NCI-H510A treated with DMSO at 0.1 percent for 48 hours (cell line): ENCODE measurements around the gene RBM14.
A peak's percentile ranks its signal among the peaks of the same experiment; 100 is the strongest.
"Not testable (repeated sequence)": the region's sequence is repeated elsewhere in the genome, so short reads cannot be mapped to it uniquely, and the experiment has no call there.

Source experiments
- DNase-seq: peaks from one replicate; lab custom pipeline; 2025; lab: John Stamatoyannopoulos, UW

RBM14 gene

GRCh38 chr11:66616379-66617154 lies at the start of gene RBM14:
TSS of gene RBM14 (plus strand) at chr11:66616630. CDS start at chr11:66616721, 91 bp downstream.
- peak; percentile 96 for DNase-seq

- DNase-seq, result no peak
Observed at GRCh38 chr11:66567787-66568123, 48.7 kb upstream of the RBM14 start.

- DNase-seq, result peak; percentile 76
Observed at GRCh38 chr11:66568124-66568916, 48.1 kb upstream of the RBM14 start, which contains the start of gene CTSF. TSS of gene CTSF (minus strand) at chr11:66568606. CDS start at chr11:66568486, 120 bp downstream.

GRCh38 chr11:66569076-66569475 lies 47.4 kb upstream of the RBM14 start:
- DNase-seq, result no peak

- DNase-seq, result no peak
Observed at GRCh38 chr11:66570079-66570849, 46.2 kb upstream of the RBM14 start.

GRCh38 chr11:66570850-66571180 lies 45.6 kb upstream of the RBM14 start:
- no peak for DNase-seq

GRCh38 chr11:66579017-66579606 lies 37.3 kb upstream of the RBM14 start:
- DNase-seq, result peak; percentile 23

GRCh38 chr11:66580803-66581202 lies 35.6 kb upstream of the RBM14 start:
- no peak for DNase-seq

GRCh38 chr11:66581261-66581660 lies 35.2 kb upstream of the RBM14 start:
- no peak for DNase-seq

GRCh38 chr11:66582565-66583147 lies 33.8 kb upstream of the RBM14 start:
- not testable (repeated sequence) for DNase-seq

GRCh38 chr11:66585447-66585846 lies 31.0 kb upstream of the RBM14 start:
- DNase-seq, result not testable (repeated sequence)

- DNase-seq, result no peak
Observed at GRCh38 chr11:66586136-66586535, 30.3 kb upstream of the RBM14 start.

GRCh38 chr11:66589315-66589714 lies 27.1 kb upstream of the RBM14 start:
- not testable (repeated sequence) for DNase-seq

- DNase-seq, result no peak
Observed at GRCh38 chr11:66589996-66590675, 26.3 kb upstream of the RBM14 start.

- DNase-seq, result no peak
Observed at GRCh38 chr11:66591175-66591574, 25.3 kb upstream of the RBM14 start.

- DNase-seq, result peak; percentile 86
Observed at GRCh38 chr11:66592457-66593302, 23.8 kb upstream of the RBM14 start, which contains the start of the genes CCDC87 and CCS. TSS of gene CCDC87 (minus strand) at chr11:66593063. CDS start at chr11:66593015, 48 bp downstream. TSS of gene CCS (plus strand) at chr11:66593185. CDS start at chr11:66593262, 77 bp downstream.

- DNase-seq, result no peak
Observed at GRCh38 chr11:66593303-66593635, 23.2 kb upstream of the RBM14 start.

GRCh38 chr11:66593650-66594049 lies 22.8 kb upstream of the RBM14 start:
- no peak for DNase-seq

GRCh38 chr11:66595245-66595904 lies 21.1 kb upstream of the RBM14 start:
- DNase-seq, result no peak

GRCh38 chr11:66598993-66599392 lies 17.4 kb upstream of the RBM14 start:
- DNase-seq, result no peak
